Islet precursor cell (in vitro differentiated cells): ENCODE measurements around the gene SLC37A4.
"Not testable (repeated sequence)": the region's sequence is repeated elsewhere in the genome, so short reads cannot be mapped to it uniquely, and the experiment has no call there.

ENCODE experiments used
- DNase-seq: peaks from one replicate; pipeline ENCODE4 v3.0.0-alpha.2; 2018

SLC37A4 gene

DNA sequence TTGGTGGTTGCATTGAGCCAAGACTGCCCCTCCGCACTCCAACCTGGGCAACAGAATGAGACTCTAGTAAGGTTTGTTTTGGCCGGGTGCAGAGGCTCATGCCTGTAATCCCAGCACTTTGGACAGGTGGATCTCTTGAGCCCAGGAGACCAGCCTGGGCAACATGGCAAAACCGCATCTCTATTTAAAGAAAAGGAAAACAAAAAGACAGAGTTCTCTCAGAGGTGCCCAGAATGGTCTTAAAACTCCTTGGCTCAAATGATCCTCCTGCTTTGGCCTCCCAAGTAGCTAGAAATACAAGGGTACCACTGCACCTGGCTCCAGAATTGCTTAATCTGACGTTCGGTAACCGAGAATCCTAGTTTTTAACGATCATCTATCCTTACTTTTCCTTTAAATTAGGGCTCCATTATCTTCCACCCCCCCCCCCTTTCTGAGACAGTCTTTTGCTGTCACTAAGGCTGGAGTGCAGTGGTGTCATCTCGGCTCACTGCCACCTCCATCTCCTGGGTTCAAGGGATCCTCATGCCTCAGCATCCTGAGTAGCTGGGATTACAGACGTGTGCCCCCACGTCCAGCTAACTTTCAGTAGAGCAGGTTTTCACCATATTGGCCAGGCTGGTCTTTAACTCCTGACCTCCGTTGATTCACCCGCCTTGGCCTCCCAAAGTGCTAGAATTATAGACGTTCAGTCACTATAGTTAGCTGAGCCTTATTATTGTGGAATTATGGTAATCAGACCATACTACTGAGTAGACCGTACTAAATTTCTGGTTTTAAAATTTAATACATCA is 14.3 kb downstream of the SLC37A4 start:
- DNase-seq: no peak

GRCh38 chr11:119015054-119015611 is 15.5 kb downstream of the SLC37A4 start:
- DNase-seq: no peak

GRCh38 chr11:119014209-119014924 is 16.3 kb downstream of the SLC37A4 start:
- DNase-seq: no peak

DNA sequence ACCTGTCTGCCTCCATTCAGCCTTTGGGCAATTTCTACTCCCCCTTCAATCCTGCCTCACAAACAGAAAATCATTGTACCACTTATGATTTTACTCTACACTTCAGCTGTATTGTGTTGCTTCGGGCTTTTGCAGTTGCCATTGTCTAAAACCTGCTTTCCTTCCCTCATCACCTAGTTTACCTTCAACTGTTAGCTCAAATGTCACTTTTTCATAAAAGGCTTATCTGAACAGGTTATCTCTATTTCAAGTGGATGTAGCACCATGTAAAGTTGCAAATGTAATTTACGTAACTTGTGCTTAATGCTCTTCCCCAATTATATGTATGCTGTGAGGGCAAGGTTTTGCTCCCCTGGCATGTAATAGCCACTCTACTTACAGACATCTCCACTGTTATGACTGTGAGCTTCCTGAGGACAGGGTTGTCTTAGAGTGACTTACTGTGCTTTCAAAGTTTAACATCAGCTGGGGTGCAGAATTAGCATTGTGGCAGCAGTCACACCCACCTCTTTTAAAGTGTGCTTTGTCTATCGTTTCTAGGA is 18.0 kb downstream of the SLC37A4 start:
- no peak for DNase-seq

DNA sequence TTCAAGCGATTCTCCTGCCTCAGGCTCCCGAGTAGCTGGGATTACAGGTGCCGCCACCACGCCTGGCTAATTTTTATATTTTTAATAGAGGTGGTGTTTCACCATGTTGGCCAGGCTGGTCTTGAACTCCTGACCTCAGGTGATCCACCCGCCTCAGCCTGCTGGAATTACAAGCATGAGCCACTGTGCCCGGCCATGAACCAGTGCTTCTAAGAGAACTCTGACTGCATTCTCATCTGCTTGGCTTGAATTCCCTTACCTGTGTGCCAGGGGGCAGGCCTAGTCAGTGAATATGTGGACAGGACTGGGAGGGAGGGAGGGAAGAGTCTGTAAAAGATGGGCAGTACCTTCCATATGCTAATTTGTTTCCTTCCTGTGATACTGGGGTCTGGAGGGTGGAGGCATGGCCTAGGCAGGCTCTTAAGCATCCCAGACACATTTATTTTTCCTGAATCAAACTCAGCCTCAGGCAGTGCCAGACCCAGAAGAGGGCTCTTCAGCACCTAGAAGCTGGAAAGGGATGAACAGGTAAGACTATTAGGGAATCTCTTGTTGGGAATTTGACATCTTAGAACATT is 19.1 kb downstream of the SLC37A4 start:
- DNase-seq: no peak

GRCh38 chr11:119006656-119007055 is 24.0 kb downstream of the SLC37A4 start:
- no peak for DNase-seq

DNA sequence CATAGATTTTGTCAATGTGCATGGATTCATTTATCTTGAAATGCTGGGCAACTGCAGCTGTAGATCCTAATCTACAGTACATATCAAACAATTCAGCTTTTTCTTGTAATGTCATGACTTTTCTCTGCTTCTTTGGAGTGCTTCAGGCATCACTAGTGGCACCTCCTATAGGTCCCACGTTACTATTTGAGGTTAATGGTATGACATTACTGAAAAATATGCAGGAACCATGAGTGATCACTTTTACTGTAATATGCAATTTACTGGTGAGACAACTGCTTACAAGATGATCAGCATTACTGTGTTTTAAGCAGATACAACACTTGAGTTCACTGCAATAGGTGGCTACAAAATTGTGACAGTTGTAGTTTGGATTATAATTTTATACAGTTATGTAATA is 29.8 kb downstream of the SLC37A4 start:
- no peak for DNase-seq

DNA sequence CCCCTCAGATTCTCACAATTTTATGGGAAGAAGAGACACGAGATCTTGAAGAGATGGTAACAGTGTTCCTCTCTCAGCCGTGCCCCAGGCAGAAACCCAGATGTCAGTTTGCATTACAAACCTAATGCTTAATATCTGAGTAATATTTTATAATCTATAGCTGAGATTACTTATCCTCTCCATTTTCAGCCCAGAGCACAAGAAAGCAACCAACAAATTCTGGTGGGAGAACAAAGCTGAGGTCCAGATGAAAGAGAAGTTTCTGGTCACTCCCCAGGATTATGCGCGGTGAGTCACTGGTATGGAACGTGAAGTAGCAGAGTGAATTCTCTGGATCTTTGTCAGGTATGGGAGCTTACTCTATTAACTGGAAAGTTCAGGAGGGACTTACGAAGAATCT is 31.9 kb downstream of the SLC37A4 start:
- DNase-seq: peak; percentile 90

- DNase-seq: peak; percentile 60
Observed at GRCh38 chr11:118998388-118998717, 32.3 kb downstream of the SLC37A4 start.

- DNase-seq: peak; percentile 98
Observed at GRCh38 chr11:118997627-118998387, 32.9 kb downstream of the SLC37A4 start, which contains the start of gene CENATAC. CENATAC (plus strand) TSS chr11:118998138; CDS start chr11:118998198, 60 bp downstream.

DNA sequence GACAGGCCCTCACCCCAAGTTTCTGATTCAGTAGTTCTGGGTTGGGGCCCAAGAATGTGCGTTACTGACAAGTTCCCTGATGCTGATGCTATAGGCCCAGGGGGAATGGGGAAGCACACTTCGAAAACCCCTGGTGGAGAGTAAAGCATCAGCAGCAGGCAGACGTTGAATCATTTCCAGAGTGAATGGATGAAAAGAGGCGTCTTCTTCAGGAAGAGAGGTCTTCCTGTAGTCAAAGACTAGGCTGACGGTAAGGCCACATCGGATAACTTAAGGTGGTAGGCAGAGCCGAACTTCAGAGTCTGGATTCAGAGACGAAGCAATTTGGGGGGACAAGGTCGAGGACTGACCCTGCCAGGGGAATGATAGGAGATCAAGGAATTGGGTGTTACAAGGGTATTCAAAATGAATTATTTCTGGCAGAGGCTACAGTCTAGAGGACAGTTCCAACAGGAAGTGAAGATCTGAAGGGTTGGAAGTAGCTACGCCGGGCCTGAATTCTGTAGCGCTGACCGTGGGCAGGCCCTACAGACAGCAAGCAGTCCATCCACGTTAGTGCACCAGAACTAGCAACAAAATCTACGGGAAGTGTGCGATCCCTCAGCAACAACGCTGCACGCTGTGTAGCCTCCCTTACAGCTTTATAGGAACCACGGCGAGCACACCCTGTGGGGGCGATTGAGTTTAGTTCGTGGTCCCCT is 33.6 kb downstream of the SLC37A4 start:
- no peak for DNase-seq

DNA sequence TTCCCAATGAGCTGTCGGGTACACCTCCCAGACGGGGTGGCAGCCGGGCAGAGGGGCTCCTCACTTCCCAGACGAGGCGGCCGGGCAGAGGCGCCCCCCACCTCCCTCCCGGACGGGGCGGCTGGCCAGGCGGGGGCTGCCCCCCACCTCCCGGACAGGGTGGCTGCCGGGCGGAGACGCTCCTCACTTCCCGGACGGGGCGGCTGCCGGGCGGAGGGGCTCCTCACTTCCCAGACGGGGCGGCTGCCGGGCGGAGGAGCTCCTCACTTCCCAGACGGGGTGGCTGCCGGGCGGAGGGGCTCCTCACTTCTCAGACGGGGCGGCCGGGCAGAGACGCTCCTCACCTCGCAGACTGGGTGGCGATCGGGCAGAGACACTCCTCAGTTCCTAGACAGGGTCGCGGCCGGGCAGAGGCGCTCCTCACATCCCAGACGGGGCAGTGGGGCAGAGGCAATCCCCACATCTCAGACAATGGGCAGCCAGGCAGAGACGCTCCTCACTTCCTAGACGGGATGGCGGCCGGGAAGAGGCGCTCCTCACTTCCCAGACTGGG is 39.1 kb downstream of the SLC37A4 start:
- DNase-seq: not testable (repeated sequence)

- no peak for DNase-seq
Observed at GRCh38 chr11:118988280-118988679, 42.4 kb downstream of the SLC37A4 start.

- no peak for DNase-seq
Observed at GRCh38 chr11:118984825-118985224, 45.9 kb downstream of the SLC37A4 start.

DNA sequence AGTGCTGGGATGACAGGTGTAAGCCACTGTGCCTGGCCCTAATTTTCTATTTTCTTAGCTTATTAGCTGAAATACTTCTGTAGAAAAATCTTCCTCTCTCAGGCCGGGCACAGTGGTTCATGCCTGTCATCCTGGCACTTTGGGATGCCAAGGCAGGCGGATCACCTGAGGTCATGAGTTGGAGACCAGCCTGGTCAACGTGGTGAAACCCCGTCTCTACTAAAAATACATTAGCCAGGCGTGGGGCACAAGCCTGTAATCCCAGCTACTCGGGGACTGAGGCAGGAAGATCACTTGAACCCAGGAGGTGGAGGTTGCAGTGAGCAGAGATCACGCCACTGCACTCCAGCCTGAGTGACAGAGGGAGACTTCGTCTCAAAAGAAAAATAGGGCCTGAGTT is 46.3 kb downstream of the SLC37A4 start:
- not testable (repeated sequence) for DNase-seq

- no peak for DNase-seq
Observed at GRCh38 chr11:118980191-118980881, 50.3 kb downstream of the SLC37A4 start.

GRCh38 chr11:118979434-118979833 is 51.2 kb downstream of the SLC37A4 start:
- DNase-seq: no peak

DNA sequence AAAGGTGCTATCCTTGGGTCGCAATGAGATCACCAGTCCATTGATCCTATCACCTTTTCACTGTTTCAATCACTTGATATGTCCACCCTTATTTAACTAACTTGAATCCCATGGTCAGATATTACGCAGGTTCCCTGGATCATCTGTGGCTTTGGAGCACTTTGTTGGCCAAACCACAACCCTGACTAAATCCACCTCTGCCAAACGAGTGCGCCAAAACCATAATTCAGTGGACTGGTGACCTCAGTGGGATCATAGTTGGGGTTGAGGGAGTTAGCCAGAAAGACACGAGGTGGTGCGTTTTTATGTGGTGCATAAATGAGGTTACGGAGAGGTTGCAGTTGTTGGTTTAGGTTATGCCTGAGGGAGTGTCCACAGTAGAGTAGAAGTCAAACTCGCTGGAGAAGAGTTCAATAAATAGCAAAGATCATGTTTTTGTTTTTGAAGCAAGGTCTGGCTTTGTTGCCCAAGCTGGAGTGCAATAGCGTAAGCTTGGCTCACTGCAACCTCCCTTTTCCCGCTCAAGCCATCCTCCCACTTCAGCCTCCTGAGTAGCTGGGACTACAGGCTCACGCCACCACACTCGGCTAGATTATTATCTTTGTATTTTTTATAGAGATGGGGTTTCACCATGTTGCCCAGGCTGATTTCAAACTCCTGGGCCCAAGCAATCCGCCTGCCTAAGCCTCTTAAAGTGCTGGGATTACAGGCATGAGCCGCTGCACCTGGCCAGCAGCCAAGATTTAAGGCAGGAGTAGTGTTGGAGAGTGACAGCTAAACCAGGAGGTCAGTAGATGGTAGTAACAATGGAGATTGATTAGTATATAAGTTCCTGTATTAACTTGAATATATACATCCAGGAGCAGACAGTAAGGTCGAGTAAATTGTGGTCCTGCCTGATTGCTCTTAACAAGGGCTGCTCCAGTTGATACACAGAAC is 54.6 kb downstream of the SLC37A4 start:
- no peak for DNase-seq
